Measurements from ENCODE around the gene CIAO3.

CIAO3 gene

DNA sequence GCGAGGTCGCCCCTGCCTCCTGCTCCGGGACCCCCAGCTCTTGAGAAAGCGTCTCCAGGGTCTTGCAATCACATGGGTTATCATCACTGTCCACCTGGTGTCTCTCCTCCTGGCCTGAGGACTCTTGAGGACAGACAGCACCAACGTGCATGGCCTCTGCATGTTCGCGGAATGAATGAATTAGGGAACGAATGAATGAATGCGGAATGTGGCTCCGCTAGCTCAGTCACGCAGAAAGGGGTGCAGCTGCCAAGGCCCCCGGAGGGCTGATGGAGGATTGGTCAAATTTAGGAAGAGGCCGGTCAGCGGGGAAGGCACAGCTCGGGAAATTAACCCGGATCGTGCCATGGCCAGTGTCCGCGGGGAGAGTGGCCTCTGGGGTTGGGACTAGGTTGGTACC, 38.5 kb downstream of the CIAO3 start:
- DNase-seq (ENCODE audit: low read depth): no peak
- TF ChIP-seq, protein P1, sequence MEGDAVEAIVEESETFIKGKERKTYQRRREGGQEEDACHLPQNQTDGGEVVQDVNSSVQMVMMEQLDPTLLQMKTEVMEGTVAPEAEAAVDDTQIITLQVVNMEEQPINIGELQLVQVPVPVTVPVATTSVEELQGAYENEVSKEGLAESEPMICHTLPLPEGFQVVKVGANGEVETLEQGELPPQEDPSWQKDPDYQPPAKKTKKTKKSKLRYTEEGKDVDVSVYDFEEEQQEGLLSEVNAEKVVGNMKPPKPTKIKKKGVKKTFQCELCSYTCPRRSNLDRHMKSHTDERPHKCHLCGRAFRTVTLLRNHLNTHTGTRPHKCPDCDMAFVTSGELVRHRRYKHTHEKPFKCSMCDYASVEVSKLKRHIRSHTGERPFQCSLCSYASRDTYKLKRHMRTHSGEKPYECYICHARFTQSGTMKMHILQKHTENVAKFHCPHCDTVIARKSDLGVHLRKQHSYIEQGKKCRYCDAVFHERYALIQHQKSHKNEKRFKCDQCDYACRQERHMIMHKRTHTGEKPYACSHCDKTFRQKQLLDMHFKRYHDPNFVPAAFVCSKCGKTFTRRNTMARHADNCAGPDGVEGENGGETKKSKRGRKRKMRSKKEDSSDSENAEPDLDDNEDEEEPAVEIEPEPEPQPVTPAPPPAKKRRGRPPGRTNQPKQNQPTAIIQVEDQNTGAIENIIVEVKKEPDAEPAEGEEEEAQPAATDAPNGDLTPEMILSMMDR (IDR thresholded peaks at IDR 0.05; ENCODE audit: insufficient read depth, low read depth, low read length, missing control alignments): no peak
- H3K4me3 ChIP-seq (ENCODE audit: low read depth, low read length): no peak overlapping the region

GRCh38 chr16:700684-701584, 39.9 kb downstream of the CIAO3 start:
- H3K4me3 ChIP-seq (ENCODE audit: low read depth, low read length): no peak overlapping the region
- no peak for DNase-seq (ENCODE audit: low read depth)
- TF ChIP-seq, protein P1 (IDR thresholded peaks at IDR 0.05; ENCODE audit: insufficient read depth, low read depth, low read length, missing control alignments): no peak

DNA sequence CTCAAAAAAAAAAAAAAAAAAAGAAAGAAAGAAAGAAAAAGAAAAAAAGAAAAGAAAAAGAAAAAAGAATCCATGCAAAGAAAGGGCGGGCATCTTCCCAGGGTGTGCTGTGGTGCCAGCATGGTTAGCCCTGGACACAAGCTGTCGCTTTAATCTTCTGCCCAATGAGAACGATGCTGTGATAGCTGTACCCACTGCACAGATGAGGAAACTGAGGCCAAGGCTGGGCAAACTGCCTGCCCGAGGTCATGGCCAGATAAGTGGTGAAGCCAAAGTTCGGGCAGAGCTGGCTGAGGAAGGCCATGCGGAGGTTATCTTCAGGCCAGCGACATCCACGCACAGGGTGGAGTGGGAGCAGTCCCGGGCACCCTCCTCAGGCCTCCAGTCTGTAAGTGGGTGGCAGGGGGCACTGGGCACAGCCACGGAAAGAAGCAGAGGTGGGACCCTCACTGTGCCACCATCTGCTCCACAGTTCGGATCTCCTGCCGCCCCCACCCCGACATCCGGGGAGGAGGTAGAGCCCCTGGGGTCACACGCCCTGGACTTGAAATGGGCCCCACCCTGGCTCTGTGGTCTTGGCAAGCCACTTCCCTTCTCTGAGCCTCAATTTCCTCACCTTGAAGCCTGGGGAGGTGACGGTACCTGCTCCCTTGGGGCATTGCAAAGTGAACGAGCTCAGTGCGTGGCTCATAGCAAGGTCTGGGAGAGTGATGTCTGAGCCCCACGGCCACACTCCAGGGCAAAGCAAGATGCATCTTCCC, 41.7 kb downstream of the CIAO3 start:
- TF ChIP-seq, protein P1 (IDR thresholded peaks at IDR 0.05; ENCODE audit: insufficient read depth, low read depth, low read length, missing control alignments): no peak
- DNase-seq (ENCODE audit: low read depth): no peak
- no peak overlapping the region for H3K4me3 ChIP-seq (ENCODE audit: low read depth, low read length)

- peak; percentile 70 for DNase-seq (ENCODE audit: low read depth)
- H3K4me3 ChIP-seq (ENCODE audit: low read depth, low read length): peak overlapping the region; percentile 71
- TF ChIP-seq, protein P1 (IDR thresholded peaks at IDR 0.05; ENCODE audit: insufficient read depth, low read depth, low read length, missing control alignments): no peak
These were observed 45.3 kb downstream of the CIAO3 start for GRCh38 chr16:695355-696089.

- TF ChIP-seq, protein P1 (IDR thresholded peaks at IDR 0.05; ENCODE audit: insufficient read depth, low read depth, low read length, missing control alignments): no peak
- peak overlapping the region; percentile 58 for H3K4me3 ChIP-seq (ENCODE audit: low read depth, low read length)
- DNase-seq (ENCODE audit: low read depth): no peak
These were observed 45.9 kb downstream of the CIAO3 start for GRCh38 chr16:694863-695354.

DNA sequence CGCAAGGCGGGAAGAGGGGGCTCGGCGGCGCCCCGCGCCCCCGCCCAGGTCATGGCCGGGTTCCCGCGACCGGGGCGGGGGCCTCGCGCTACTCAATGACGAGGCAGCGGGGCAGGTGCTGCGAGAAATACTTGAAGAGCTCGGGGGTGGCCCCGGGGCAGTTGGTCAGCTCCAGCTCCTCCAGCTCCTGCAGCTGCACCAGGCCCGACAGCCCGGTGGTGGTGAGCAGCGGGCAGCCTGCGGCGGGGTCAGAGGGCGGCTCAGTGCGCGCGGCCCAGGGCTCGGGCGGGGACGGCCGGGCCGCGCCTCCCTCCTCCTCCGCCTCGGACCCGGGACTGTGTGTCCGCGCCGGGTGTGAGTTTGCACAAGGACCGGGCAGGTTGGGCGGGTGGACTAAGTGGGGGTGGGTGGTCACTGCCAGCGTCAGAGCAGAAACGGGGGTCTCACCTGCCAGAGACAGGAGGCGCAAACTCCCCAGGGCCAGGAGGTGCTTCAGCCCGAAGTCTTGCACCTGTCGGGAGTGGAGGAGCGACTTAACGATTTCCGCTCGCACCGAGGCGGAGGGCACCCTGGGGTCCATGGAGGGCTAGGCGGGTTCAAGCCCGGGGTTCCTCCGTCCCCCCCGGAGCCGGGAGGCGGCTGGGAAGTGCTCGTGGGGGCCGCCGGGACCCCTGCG, 46.5 kb downstream of the CIAO3 start:
- H3K4me3 ChIP-seq (ENCODE audit: low read depth, low read length): peak overlapping the region; percentile 58
- DNase-seq (ENCODE audit: low read depth): no peak
- TF ChIP-seq, protein P1 (IDR thresholded peaks at IDR 0.05; ENCODE audit: insufficient read depth, low read depth, low read length, missing control alignments): no peak
